GM19099 (cell line): ENCODE measurements around the gene GIPC3.

Experiments
- POLR2A ChIP-seq: IDR thresholded peaks from 3 replicates; pipeline ENCODE4 v1.6.1; 2011; ENCODE audit warnings: low read depth; ENCODE audit not compliant: insufficient read length; ENCODE audit errors: extremely low read depth

The GIPC3 gene, protein sequence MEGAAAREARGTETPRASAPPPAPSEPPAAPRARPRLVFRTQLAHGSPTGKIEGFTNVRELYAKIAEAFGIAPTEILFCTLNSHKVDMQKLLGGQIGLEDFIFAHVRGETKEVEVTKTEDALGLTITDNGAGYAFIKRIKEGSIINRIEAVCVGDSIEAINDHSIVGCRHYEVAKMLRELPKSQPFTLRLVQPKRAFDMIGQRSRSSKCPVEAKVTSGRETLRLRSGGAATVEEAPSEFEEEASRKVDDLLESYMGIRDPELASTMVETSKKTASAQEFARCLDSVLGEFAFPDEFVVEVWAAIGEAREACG

DNA sequence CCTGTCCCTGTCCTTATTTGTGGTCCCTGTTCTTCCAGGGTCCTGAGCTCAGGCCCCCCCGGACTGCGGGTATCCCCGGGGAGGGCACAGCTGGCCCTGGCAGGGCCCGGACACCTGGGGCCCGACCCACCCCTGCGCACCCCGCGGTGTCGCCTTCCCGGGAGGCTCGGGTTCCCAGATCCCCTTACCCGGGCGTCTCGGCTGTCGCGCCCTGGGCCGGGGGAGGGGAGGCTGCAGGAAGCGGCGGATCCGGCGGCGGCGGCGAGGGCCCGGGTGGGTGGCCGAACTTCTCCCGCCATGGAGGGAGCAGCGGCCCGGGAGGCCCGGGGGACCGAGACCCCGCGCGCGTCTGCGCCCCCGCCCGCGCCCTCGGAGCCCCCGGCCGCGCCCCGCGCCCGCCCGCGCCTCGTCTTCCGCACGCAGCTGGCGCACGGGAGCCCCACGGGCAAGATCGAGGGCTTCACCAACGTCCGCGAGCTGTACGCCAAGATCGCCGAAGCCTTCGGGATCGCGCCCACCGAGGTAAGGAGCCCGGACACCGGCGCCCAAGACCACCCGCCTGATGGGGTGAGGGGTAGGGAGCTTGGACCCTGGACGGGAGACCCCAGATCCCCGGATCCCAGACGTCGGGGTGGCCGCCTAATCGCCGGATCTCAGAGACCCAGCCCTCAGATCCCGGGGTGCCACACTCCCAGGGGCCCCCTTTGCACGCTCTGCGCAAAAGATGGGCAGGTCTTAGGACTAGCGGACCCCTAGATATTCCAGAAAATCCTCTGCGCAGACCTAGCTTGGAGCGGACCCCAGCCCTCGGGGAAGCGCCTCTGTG, at the start of gene GIPC3:
TSS of gene GIPC3 (plus strand) at position 178 of the 826 bp plus-strand sequence. CDS start at position 298, 120 bp downstream.
- no peak for TF ChIP-seq POLR2A

DNA sequence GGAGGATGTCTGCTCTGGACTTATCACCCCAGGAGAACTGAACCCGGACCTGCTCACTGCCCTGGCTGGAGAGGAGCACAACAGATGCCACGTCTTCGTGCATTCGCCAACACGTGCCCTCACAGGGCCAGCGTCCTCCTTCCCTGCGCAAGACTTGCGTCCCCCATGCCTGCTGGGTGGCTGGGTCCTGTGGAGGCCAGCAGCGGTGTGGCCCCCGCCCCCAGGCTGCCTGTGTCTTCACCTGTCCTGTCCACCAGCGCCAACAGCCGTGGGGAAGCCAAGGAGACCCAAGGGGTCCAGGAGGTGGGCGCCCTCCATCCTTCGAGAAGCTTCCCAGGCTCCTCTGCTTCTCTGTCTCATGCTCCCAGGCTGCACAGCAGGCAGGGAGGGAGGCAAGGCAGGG, 49.7 kb upstream of the GIPC3 start:
- TF ChIP-seq POLR2A: no peak

DNA sequence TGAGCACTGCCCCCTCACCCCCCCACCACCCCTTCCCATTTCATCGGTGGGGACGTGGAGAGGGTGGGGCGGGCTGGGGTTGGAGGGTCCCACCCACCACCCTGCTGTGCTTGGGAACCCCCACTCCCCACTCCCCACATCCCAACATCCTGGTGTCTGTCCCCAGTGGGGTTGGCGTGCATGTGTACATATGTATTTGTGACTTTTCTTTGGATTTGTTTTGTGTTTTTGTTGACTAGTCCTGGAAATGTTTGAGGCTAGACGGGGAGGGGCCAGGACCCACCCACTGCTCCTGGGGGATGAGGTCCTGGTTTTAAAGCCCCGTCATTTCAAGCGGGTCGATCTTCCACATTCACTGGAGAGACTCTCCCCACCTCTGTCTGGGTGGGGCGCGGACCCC, 49.3 kb upstream of the GIPC3 start:
- no peak for TF ChIP-seq POLR2A

DNA sequence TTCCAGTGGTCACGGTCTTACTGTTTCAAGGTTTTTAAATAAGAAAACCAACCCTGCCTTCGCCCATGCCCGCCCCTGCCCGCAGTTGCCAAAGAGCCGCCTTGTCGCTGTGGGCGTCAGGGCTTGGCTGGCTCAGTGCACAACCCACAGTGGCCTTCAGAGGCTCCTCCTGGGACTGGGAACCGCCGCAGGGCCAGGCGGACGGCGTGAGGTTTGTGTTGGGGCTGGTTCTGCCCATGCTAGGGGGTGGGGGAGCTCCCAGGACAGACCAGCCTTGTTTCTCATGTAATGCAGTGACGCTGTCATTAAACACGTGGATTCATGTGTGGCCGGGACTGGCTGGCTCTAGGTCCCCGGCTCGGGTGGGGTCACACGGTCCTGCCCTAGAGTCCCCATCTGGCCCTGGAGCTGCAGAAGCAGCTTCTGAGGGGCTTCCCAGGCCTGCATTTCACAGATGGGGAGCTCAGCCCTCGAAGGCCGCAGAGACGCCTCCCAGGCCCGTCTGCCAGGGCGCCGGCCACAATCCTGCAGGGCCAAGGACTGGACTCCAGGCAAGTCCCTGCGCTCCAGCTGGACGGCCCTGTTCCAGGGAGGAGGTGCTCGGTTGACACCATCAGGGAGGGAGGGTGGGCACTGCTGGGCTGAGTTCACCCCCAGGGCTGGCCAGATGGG, 48.7 kb upstream of the GIPC3 start:
- no peak for TF ChIP-seq POLR2A

DNA sequence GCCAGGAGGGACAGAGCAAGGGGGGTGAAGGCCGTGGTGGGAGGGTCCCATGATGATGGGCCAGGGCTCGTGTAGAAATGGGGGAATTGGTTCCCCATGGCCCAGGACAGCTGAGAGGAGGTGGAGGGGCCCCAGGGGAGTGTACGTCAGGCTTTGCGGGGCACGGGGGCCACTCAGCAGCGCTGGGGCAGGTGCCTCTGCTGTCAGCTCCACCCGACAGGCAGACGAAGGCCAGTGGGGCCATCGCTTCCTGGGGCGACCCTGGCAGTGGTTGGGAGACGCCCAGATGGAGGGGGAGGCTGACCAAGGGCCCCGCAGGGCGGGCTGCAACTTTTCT, 48.2 kb upstream of the GIPC3 start:
- no peak for TF ChIP-seq POLR2A

DNA sequence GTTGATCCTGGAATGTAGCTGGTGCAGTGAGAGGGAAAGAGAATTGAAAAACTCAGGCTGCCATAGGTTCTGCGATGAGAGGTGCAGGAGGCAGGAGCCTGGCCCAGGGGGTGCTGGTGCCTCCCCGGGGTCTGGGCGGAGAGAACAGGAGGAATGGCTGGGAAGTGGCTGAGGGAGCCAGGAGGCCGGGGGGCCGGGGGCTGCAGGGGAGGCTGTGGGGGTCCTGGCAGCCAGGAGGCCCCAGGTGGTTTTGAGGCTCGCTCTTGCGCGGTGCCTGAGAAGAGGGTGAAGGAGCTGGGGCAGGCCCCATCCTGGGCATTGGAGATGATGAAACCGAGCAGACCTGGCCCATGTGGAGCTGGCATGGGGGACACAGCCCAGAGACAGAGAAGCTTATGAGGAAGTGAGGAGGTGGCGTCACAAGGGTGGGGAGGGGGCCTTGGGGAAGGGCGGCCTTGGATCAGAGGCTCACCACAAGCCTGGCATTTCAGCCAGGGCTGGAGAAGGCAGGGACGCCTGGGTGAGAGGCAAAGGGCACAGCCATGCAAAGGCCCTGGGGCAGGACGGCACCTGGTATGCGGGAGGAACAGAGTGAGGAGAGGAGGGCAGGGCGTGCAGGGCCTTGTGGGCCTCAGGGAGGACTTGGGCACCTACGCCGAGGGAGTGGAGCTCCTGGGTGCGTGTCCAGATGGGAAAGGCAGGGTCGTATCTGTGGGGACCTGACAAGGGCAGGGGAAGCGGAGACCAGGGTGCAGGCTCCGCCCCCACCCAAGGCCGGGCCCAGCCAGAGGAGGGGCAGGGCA, 47.6 kb upstream of the GIPC3 start:
- TF ChIP-seq POLR2A: no peak

DNA sequence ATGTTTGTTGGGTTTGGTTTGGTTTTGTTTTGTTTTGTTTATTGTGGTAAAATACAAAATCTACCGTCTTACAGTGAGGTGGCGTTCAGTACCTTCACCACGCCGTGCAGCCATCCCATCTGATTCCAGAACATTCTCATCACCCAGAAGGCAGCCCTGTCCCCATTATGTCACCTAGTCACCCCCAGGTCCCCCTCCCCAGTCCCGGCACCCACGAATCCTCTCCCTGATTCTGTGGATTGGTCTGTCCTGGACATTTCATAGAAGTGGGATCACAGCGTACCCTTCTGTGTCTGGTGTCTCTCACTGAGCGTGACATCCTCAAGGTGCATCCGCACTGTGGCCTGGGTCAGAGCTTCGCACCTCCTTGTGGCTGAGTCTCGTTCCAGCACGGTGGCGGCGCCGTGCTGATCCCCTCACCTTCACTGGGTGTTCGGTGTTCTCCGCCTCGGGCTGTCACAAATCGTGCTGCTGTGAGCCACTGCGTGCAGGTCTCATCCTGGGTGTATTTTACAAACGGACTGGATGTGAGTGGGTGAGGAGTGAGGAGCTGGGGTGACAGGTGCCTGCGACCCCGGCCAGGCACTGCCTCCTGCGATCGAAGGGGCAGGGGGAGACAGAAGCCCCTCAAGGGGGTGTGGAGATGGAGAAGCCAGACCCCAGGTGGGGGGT, 46.9 kb upstream of the GIPC3 start:
- no peak for TF ChIP-seq POLR2A

DNA sequence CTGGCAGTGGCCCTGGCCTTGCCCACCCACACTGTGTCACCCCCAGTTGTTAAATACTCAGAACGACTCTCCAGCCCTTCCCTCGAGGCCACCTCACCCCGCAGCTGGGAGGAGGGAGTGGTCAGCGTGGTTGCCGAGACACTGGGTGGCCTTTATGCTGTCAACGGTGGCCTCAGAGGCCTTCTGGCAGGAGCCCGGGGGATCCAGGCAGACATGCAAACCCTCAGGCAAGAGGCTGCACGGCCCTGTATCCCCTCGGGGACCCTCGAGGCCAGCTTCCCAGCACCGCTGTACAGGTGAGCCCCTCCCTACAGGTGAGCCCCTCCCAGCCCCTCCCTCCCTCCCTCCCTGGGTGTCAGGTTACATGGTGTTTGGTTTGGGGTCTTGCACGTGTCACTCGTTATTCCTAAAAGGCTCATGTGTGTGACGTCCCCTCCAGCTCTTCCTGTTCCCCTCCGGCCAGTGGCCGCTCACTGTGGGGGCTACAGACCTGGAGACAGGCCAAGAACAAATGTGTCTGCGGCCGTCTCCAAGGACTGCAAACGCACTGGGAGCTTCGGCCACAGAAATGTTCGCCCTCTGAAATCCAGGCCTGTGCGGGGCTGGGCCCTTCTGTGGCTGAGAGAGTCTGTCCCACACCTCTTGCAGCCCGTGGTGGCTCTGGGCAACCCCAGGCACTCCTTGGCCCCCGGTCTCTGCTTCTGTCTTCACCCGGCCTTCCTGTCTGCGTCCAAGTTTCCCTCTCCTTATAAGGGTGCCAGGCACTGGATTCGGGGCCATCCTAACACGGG, 46.1 kb upstream of the GIPC3 start, which contains the start of gene TEKTIP1:
TSS of gene TEKTIP1 (plus strand) at position 210 of the 791 bp plus-strand sequence. CDS start at position 214, 4 bp downstream.
- no peak for TF ChIP-seq POLR2A

DNA sequence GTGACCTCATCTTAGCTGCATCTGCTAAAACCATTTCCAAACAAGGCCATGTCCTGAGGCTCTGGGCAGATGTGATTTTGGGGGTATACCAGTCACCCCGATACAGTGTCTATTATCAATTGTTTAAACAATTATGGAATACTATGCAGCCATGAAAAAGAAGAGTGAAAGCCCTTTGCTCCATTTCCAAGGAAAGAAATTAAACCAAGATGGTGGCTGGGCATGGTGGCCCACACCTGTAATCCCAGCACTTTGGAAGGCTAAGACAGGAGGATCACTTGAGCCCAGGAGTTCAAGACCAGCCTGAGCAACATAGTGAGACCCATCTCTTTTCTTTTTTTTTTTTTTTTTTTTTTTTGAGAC, 45.5 kb upstream of the GIPC3 start:
- no peak for TF ChIP-seq POLR2A

DNA sequence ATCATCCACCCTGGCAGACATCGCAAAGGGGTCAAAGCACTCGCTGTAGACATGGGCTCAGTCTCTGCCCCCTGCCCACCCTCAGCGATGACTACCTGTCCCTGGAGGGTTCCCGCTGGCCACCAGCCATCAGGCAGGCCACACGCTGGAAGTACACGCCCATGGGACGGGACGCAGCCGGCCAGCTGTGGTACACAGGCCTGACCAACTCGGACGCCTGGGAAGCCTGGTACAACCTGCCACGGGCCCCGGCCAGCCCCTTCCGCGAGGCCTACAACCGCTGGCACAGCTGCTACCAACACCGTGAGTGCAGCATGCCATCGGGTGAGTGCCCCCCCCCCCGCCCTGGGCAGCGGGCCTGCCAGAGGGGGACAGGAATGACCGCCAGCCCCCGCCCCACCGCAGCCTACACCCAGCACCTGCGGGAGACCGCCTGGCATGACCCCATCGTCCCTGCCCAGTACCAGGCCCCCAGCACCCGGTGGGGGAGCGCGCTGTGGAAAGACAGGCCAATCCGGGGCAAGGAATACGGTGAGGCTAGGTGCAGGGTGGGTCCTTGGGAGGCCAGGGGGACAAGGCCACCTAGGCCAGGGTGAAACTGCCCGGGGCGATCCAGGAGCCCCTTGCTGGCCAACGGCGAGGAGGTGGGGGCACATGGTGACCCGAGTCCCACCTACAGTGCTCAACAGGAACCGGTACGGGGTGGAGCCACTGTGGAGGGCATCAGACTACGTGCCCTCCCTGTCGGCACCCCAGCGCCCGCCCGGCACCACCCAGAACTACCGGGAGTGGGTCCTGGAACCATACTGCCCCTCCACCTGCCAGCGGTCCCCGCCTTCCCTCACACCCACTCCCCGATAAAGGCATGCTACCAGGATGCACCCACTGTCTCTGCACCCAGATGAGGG, 41.9 kb upstream of the GIPC3 start:
- no peak for TF ChIP-seq POLR2A

DNA sequence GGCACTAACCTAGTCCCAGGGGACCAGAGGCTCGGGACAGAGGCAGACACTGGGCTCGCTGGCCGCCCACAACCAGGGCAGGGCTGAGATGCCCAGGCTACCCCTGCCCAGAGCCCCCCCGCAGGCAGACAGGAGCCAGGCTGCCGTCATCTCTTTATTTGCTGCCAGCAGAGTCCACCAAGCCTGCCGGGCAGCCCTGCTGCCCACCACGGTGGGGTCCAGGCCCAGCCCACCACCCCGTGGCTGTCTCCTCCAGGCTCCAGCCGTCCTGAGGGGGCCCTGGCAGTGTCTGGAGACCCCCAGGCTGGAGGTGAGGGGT, 41.3 kb upstream of the GIPC3 start:
- TF ChIP-seq POLR2A: no peak

DNA sequence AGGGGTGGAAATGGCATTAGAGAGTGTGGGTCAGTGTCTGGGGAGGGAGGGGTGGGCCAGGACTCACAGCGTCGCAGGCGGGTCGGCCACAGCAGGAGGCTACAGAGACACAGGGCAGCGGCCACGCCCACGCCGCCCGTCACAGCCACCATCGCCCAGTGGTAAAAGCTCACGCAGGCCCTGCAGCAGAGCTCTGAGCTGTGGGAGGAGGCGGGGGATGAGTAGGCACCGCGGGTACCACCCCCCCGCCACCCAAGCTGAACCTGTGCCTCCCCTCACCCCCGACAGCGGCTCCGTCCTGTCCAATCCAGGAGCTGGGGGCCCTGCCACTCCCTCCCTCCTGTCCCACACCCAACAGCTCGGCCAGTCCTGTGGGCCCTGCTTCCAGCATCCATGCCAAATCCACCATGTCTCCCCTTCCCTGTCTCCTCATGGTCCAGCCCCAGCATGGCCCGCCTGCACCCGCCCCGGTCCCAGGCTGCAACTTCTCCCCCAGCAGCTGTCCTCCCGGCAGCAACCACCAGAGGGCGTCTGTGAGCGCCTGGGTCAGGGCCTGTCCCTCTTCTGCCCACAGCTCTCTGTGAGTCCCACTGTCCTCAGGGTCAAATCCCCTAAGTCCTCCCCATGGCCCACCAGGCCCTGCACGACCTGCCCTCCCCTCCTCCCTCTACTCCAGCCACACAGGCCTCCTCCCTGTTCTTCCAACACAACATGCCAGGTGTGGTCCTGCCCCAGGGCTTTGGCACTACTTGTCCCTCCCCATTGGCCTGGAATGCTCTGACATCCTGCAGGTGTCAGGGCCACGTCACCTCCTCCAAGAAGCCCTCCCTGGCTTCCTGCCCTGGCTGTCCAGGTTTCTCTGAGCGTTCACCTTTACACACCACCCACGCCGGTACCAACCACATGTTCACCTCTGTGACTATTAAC, 40.3 kb upstream of the GIPC3 start:
- TF ChIP-seq POLR2A: no peak
